PFSK-1 (cell line): Measurements from ENCODE around the gene RAPGEF5.

Experiments used
- FOXP2 ChIP-seq: optimal IDR thresholded peaks from 2 replicates; pipeline ENCODE3; 2011; ENCODE audit warnings: borderline replicate concordance, control low read depth, inconsistent platforms; ENCODE audit not compliant: insufficient read depth; ENCODE audit errors: extremely low read length, extremely low read depth
- POLR2AphosphoS5 ChIP-seq: IDR thresholded peaks from 2 replicates; pipeline ENCODE4 v1.6.1; 2012; ENCODE audit warnings: low read depth, mild to moderate bottlenecking, control low read depth, low read length, moderate library complexity
- REST ChIP-seq, 2 experiments: IDR thresholded peaks; 2 replicates each; pipeline versions ENCODE4 v1.6.1 to v1.8.0; 2011 to 2012; ENCODE audit warnings: low read depth in 2 of 2, low read length in 2 of 2, control low read depth in 1 of 2, inconsistent platforms in 1 of 2, mild to moderate bottlenecking in 1 of 2, moderate library complexity in 1 of 2; ENCODE audit not compliant: insufficient read depth in 1 of 2
- SIN3A ChIP-seq: IDR thresholded peaks from 2 replicates; pipeline ENCODE4 v1.6.1; 2012; ENCODE audit warnings: mild to moderate bottlenecking, low read length, moderate library complexity, borderline replicate concordance; ENCODE audit not compliant: insufficient read depth
- TAF1 ChIP-seq: IDR thresholded peaks from 2 replicates; pipeline ENCODE4 v1.6.1; 2012; ENCODE audit warnings: low read length, control low read depth, borderline replicate concordance; ENCODE audit not compliant: insufficient read depth

RAPGEF5 gene

GRCh38 chr7:22196429-22196828, 160.5 kb downstream of the RAPGEF5 start:
- TF ChIP-seq POLR2AphosphoS5 (no peak), SIN3A (no peak), FOXP2 (no peak), TAF1 (no peak), REST (IDR thresholded peaks at IDR 0.05; ENCODE audit: insufficient read depth in 1 of 2, low read depth in 2 of 2, low read length in 2 of 2) (no peak)

- TF ChIP-seq TAF1 (no peak), FOXP2 (no peak), REST (IDR thresholded peaks at IDR 0.05; ENCODE audit: insufficient read depth in 1 of 2, low read depth in 2 of 2, low read length in 2 of 2) (no peak), SIN3A (no peak), POLR2AphosphoS5 (no peak)
Observed at GRCh38 chr7:22195397-22196172, 161.4 kb downstream of the RAPGEF5 start.

- TF ChIP-seq FOXP2 (no peak), POLR2AphosphoS5 (no peak), REST (IDR thresholded peaks at IDR 0.05; ENCODE audit: insufficient read depth in 1 of 2, low read depth in 2 of 2, low read length in 2 of 2) (no peak), TAF1 (no peak), SIN3A (no peak)
Observed at GRCh38 chr7:22194658-22195273, 162.2 kb downstream of the RAPGEF5 start.

- no peak for TF ChIP-seq SIN3A
- no peak for TF ChIP-seq POLR2AphosphoS5
- no peak for TF ChIP-seq TAF1
- no peak for TF ChIP-seq REST (IDR thresholded peaks at IDR 0.05; ENCODE audit: insufficient read depth in 1 of 2, low read depth in 2 of 2, low read length in 2 of 2)
- TF ChIP-seq FOXP2: no peak
Observed at GRCh38 chr7:22193450-22193983, 163.4 kb downstream of the RAPGEF5 start.
